ENCODE data around the gene KDM5B.

KDM5B gene

GRCh38 chr1:202806845-202807450, 1.3 kb downstream of the KDM5B start:
- no peak overlapping the region for H3K27ac ChIP-seq
- TF ChIP-seq, protein P1, sequence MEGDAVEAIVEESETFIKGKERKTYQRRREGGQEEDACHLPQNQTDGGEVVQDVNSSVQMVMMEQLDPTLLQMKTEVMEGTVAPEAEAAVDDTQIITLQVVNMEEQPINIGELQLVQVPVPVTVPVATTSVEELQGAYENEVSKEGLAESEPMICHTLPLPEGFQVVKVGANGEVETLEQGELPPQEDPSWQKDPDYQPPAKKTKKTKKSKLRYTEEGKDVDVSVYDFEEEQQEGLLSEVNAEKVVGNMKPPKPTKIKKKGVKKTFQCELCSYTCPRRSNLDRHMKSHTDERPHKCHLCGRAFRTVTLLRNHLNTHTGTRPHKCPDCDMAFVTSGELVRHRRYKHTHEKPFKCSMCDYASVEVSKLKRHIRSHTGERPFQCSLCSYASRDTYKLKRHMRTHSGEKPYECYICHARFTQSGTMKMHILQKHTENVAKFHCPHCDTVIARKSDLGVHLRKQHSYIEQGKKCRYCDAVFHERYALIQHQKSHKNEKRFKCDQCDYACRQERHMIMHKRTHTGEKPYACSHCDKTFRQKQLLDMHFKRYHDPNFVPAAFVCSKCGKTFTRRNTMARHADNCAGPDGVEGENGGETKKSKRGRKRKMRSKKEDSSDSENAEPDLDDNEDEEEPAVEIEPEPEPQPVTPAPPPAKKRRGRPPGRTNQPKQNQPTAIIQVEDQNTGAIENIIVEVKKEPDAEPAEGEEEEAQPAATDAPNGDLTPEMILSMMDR (IDR thresholded peaks at IDR 0.05): no peak

DNA sequence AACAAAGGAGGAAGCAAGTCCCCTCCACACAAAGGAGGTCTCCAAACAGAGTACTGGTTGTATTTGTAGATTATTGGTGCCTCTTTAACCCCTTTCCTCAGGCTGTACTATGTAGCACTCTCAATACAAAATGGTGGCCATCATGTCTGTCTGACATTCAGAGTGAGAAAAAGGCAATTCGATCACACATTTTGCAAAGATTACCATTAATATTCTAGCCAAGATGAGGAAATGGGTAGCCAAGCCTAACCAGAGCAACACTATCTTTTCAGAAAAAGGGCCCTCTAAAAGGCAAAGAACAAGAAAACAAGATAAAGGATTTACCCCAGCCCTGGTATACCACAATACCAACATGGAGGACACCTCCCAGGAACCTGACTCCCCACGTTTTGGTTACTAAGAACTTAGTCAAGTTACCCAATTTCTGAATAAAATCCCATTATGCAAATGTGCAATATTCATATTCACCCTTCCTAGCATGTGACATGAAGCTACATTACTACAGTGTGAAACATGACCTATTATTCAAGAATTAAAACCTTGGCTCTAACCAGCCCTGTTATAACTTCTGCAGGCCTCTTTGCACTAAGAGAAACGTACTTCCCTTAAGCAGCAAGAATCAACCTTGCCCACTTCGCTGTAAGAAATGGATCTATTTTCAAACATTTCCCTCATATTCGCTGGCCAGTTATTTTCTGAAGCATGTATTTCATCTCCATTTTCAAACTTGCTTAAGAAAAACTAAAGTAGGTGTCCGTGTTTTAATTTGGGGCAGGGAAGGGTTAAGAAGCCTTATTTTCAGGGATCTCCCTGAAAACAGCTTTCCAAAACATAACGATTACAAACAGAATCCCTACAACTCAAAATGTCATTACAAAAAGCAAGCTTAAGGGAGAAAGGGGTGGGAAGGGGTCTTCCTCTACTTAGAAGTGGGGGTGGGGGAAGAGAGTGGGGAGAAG, 2.1 kb downstream of the KDM5B start:
- TF ChIP-seq, protein P1 (IDR thresholded peaks at IDR 0.05): no peak
- TF ChIP-seq ZFX (IDR thresholded peaks at IDR 0.05; ENCODE audit: borderline replicate concordance): no peak
- H3K27ac ChIP-seq: no peak overlapping the region

DNA sequence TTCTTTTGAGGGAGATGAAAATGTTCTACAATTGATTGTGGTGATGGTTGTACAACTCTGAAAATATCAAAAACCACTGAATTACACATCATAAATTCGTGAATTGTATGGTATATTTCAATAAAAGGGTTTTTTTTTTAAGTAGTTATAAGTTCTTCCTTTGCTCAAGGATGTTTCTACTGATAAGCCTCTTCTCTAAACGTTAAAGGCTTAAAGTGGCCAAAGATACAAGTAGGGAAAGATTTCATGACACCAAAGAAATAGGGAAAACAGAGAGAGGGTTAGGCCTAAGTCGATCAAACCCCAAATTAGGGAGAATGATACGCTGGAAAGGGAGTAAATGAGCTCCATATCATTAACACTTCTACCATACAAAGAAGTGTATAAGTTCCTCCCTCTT, 4.1 kb downstream of the KDM5B start:
- no peak overlapping the region for H3K27ac ChIP-seq
- TF ChIP-seq ZFX (IDR thresholded peaks at IDR 0.05; ENCODE audit: borderline replicate concordance): no peak
- TF ChIP-seq, protein P1 (IDR thresholded peaks at IDR 0.05): no peak

GRCh38 chr1:202802998-202803932, 5.0 kb downstream of the KDM5B start:
- no peak overlapping the region for H3K27ac ChIP-seq
- TF ChIP-seq ZFX (IDR thresholded peaks at IDR 0.05; ENCODE audit: borderline replicate concordance): no peak
- TF ChIP-seq, protein P1 (IDR thresholded peaks at IDR 0.05): no peak

DNA sequence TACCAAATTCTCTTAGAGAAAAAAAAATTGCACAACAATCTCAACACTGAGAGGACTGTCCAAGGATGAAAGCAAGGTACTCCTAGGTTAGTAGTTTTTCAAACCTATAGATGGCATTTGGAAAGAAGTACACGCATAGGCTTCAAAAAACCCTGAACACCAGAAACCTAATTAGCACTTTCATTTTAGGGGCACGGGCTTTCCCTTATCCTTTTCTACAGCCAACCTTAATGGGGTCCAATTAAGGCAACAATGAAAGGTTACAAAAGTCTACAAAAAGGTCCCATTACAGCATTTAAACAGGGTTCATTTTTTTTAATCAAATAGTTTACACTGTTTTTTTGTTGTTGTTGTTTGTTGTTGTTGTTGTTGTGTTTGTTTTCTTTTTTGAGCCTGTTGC, 6.2 kb downstream of the KDM5B start:
- TF ChIP-seq, protein P1 (IDR thresholded peaks at IDR 0.05): no peak
- no peak for TF ChIP-seq ZFX (IDR thresholded peaks at IDR 0.05; ENCODE audit: borderline replicate concordance)

GRCh38 chr1:202801175-202801574, 7.0 kb downstream of the KDM5B start:
- no peak overlapping the region for H3K27ac ChIP-seq
- no peak for TF ChIP-seq ZFX (IDR thresholded peaks at IDR 0.05; ENCODE audit: borderline replicate concordance)

More for the DNA sequence above, 6.2 kb downstream of the KDM5B start:
- H3K27ac ChIP-seq: no peak overlapping the region

- no peak overlapping the region for H3K27ac ChIP-seq
- TF ChIP-seq, protein P1 (IDR thresholded peaks at IDR 0.05): no peak
- no peak for TF ChIP-seq ZFX (IDR thresholded peaks at IDR 0.05; ENCODE audit: borderline replicate concordance)
Observed at GRCh38 chr1:202800742-202801141, 7.5 kb downstream of the KDM5B start.
